Right lobe of liver (tissue), 4 donors: ENCODE results near the gene S100PBP.

Experiments used
- POLR2A ChIP-seq: fragments of 450-650 bp; IDR thresholded peaks from one replicate; pipeline ENCODE4 v1.6.1; 2017; ENCODE audit warnings: antibody characterized with exemption, mild to moderate bottlenecking
- TF ChIP-seq, protein P1 (sequence below), 4 donors: fragments of 200-600 bp in 3 of 4; fragments of 450-650 bp in 1 of 4; IDR thresholded peaks; one replicate each; pipeline versions ENCODE4 v1.5.1 to v1.8.0; 2016 to 2022; ENCODE audit warnings: antibody characterized with exemption in 4 of 4, mild to moderate bottlenecking in 2 of 4
- donor health status: DM: no; HTN: no; CAD: no.
- donor health status: DM: no; HTN: no; CAD: no.
- donor health status: DM: no; HTN: yes; CAD: no.

DNA sequence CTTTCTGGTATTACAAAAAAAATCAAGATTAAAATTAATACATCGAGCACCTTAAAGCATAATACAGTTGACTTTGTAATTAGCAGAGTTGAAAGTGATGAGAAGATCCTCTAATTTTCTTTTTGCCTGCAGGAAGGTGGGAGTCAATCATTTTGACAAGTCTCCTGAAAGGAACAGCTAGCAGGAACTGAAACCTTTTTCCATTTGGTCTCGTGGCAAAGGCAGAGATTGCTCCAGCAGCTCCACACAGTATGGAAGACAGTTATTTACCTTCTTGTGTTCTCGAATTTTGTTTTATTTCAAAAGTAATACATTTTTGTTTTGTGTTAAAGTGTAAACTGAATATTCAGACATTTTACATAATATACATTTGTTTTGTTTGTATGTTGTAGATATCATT is 7.7 kb downstream of the S100PBP start:
- TF ChIP-seq, protein P1, sequence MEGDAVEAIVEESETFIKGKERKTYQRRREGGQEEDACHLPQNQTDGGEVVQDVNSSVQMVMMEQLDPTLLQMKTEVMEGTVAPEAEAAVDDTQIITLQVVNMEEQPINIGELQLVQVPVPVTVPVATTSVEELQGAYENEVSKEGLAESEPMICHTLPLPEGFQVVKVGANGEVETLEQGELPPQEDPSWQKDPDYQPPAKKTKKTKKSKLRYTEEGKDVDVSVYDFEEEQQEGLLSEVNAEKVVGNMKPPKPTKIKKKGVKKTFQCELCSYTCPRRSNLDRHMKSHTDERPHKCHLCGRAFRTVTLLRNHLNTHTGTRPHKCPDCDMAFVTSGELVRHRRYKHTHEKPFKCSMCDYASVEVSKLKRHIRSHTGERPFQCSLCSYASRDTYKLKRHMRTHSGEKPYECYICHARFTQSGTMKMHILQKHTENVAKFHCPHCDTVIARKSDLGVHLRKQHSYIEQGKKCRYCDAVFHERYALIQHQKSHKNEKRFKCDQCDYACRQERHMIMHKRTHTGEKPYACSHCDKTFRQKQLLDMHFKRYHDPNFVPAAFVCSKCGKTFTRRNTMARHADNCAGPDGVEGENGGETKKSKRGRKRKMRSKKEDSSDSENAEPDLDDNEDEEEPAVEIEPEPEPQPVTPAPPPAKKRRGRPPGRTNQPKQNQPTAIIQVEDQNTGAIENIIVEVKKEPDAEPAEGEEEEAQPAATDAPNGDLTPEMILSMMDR (IDR thresholded peaks at IDR 0.05) = no peak
- no peak for TF ChIP-seq POLR2A
